IPS-NIHi11 (cell line): Measurements from ENCODE around the gene CLDN17.

ENCODE experiments used
- DNase-seq: peaks from one replicate; pipeline ENCODE4 v3.0.0; 2012; ENCODE audit warnings: mixed read lengths, low spot score

Gene CLDN17, protein sequence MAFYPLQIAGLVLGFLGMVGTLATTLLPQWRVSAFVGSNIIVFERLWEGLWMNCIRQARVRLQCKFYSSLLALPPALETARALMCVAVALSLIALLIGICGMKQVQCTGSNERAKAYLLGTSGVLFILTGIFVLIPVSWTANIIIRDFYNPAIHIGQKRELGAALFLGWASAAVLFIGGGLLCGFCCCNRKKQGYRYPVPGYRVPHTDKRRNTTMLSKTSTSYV

GRCh38 chr21:30166705-30167104 lies at the start of gene CLDN17:
Gene CLDN17, minus strand, starts transcription at chr21:30166805. Its CDS starts 188 bp downstream, at chr21:30166617.
- no peak for DNase-seq

DNA sequence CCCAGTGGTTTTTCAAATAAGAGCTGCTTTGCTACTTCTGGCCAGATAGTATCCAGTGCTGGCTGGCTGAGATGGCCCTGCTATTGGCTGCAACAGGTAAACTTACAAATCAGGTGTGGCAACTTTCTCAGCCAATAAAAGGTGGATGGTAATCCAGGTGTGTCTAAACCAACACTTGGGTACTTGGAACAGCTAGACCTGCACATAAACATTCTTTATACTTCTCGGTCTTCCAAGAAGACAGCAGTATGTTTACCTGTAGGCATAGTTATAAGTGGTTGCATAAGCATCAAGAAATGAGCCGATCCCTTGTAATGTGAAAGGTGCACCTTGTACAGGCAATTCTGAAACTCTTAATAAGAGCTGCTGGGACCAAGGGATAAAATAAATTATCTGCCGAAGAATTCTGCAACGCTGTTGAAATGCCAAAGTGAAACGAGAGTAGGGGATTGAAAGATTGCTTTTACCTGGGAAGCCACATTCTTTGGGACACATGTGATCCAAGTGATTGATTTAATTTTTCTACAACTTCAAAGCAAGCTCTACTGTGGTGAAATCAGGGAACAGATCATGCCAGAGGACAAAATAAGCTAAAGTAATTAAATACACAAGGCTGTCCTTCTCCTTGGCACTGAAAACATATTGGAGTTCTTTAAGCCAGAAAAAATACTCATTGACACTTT lies 49.6 kb upstream of the CLDN17 start, which contains the start of gene CLDN8:
Gene CLDN8, minus strand, starts transcription at position 57 of the 683 bp plus-strand sequence. CDS start 172 bp downstream, outside the sequence.
- no peak for DNase-seq

GRCh38 chr21:30211071-30211470 lies 44.5 kb upstream of the CLDN17 start:
- DNase-seq, result no peak

DNA sequence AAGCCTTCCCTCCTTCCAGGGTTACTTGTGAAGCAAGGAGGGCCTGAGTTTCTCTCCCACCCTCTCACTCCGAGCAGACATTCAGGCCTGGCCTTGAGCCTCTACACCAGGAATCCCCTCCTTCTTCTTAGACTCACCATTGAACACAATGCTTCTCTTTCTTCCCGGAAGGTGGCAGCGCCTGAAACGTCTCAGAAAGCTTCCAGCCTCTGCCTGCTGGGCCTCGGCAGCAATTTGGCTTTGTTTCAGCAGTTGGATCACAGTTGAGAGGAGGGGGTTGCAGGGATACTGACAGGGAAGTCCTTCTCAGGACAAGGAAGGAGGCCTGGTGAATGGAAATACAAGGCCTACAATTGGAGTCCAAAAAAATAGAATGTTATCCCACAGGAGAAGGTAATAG lies 43.0 kb upstream of the CLDN17 start:
- DNase-seq, result peak; percentile 9

- no peak for DNase-seq
Measured at GRCh38 chr21:30207252-30207579, 40.6 kb upstream of the CLDN17 start.

DNA sequence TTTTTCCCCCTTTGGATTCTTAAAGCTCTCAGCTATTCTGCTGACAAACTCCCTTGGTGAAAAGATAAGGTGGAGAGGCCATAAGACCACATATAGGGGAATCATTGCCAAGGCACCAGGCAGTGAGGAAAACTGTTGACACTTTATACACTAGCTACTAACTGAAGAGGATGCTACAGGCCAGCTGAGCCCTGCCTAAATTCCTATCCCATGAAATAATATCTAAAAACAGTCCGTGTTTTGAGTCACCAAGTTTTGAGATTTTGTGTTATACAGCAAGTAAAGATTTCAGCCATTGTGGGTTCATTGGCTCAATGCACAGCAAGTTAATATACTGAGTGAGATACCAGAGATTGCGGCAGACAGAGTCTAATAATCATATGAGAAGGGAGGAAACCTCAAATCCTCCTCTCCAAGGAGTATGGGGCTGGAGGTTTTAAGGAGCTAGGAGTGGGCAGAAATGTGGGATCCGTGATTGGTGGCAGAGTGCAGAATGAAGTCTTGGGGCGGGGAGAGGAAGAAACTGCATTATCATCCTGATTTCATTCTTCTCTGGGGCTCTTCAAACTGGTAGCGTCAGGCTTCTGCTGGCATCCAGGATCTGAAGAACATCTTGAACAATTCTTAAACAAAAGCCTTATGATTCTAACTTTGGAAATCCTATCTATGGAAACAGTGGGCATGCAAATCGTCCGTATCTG lies 40.1 kb upstream of the CLDN17 start:
- DNase-seq, result no peak

GRCh38 chr21:30200000-30200399 lies 33.4 kb upstream of the CLDN17 start:
- DNase-seq, result no peak

DNA sequence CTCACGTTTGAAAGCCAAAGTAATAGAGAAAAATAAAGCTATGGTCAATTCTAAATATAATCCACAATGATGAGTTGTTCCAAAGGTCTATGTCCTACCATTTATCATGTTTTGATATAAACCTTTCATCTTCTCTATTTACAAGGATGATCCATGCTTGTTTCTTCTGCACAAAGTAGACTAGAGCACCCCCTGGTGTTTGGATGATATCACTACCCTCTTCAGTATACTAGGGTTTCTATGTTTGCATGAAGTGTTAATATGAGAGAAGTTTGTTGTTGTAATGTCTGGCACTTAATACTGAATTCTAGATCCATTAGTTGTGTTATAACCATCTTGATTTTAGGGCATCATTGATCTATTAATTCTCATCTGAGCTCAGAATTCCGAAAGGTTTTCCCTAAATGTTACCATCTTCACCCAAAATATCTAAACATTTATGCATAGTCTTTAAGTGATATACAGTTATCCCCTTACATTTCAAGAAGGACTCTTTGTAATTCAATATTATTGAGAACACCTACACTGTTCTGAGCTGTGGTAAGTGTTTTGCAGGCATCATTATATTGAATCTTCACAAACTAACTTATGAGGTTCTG lies 28.2 kb upstream of the CLDN17 start:
- DNase-seq, result peak; percentile 24

DNA sequence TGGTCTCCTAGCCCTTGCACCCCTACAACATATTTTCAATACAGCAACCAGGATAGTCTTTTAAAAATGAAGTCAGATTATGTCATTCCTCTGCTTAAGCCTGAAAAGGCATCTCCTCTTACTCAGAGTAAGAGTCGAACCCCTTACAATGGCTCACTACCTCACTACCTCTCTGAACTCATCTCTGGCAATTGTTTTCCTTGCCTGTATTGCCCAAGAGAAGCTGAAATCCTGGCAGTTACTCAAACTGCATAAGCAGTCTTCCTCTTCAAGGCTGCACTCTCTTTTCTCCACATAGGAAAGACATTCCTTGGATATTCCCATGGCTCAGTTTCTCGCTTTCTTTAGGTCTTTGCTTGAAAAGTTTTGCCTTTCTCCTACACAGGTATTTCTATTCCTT lies 26.6 kb upstream of the CLDN17 start:
- no peak for DNase-seq

GRCh38 chr21:30190554-30190953 lies 23.9 kb upstream of the CLDN17 start:
- no peak for DNase-seq

DNA sequence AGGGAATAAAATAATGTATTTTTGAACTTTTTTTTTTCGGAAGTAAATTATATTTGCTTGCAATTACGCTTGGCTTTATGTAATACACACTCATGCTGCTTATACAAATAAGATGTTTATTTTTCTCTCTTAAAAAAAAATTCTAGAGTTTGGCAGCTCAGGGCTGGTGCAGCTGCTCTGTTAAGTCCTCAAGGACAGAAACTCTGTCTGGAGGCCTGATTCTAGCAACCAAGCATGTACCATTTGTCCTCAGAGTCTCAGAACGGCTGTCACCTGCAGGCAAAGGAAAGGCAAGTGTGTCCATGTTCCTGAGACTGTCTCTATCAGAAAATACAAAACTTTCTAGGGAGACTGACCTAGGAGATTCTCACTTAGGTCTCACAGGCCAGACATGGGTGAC lies 23.2 kb upstream of the CLDN17 start:
- no peak for DNase-seq

DNA sequence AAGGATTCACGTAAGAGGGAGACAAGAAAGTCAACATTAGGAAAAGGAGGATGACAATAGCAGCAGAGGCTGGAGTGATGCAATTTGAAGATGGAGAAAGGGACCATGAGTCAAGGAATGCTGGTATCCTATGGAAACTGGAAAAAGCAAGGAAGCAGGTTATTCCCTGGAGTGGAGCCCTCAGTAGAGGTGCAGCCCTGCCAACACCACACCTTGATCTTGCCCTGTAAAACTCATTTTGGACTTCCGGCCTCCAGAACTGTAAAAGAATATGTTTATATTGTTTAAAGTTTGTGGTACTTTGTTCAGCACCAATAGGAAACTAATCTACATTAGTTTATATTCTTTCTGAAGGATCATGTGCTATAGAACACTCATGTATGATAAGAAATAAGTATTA lies 19.6 kb upstream of the CLDN17 start:
- no peak for DNase-seq

DNA sequence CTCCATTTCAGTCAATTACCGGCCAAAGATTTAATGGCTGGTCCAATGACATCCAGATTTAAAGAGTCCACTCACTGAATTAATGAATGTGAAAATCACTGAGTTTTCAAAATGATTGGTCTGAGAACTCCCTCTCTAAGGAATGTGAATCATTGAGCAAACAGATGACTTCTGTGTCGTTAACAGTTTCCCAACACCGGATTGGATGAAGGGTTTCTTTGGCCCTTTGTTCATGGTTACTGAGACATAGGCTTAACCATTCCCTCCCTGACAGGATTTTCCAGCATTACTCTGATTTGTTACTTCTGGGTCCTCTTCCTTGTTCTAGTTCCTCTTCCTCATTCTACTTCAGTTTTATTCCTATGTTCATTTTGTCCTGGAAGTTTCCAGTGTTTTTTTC lies 1.5 kb upstream of the CLDN17 start:
- DNase-seq, result no peak

DNA sequence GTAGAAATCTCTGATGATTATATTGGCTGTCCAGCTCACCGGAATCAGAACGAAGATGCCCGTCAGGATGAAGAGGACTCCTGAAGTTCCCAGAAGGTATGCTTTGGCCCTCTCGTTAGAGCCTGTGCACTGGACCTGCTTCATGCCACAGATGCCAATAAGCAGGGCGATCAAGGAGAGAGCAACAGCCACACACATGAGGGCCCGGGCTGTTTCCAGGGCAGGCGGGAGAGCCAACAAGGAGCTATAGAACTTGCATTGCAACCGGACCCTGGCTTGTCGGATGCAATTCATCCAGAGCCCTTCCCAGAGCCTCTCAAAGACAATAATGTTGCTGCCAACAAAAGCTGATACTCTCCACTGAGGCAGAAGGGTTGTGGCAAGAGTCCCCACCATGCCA lies 434 bp downstream of the CLDN17 start:
- no peak for DNase-seq

GRCh38 chr21:30164796-30165195 lies 1.8 kb downstream of the CLDN17 start:
- no peak for DNase-seq

GRCh38 chr21:30153697-30154340 lies 12.8 kb downstream of the CLDN17 start:
- no peak for DNase-seq

DNA sequence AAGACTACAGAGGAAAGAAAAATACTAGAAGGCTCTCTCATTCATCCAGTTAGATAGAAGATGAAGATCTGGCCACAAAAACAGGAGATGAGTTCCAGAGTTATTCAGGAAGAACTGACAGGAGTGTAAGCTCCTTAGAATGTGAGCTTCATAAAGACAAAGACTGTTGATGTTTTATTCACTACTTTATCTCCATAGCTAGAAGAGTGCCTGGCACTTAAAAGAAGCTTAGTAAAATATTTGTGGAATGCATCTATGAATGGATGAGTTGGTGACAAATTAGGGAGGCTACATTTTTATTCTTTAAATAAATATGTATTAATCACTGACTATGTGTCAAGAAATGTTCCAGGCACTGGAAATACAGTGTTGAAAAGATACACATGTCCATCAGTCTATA lies 13.8 kb downstream of the CLDN17 start:
- no peak for DNase-seq

DNA sequence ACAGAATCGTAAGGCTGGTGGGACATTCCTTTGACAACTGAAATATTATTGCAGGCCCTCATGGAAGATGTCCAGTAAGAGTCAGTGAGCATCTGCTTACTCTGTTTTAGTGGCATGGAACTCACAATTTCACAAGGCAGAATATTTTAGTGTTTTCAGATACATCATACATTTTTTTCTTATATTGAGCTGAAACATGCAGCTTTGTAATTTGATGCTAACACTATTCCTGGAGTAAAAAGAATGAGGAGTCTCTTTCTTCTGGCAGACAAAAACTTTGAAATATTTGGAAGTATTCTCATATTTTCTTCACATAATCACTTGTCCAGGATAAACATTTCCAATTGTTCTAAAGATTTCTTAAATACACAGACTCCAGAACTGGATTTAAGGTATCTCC lies 17.7 kb downstream of the CLDN17 start:
- DNase-seq, result no peak

GRCh38 chr21:30146558-30147282 lies 19.9 kb downstream of the CLDN17 start:
- DNase-seq, result no peak

- no peak for DNase-seq
Measured at GRCh38 chr21:30138483-30138882, 28.1 kb downstream of the CLDN17 start.

DNA sequence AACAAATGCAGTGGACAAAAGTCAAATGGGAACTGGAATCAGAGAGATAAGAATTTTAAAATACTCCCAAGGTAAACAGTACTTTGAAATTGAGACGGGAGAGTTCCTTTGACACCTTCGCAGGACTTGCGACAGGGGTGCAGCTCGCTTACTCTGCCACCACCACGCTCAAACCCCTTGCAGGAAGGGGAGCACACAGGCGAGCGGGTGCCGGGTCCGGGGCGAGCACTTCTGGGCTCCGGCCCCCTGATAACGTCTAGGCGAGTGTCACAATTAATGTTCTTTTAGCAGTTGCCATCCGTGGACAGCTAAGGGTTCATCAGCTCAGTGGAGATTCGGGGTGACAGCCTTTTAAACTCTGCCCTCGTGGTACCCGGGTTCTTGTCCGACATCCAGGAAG lies 37.4 kb downstream of the CLDN17 start:
- no peak for DNase-seq

DNA sequence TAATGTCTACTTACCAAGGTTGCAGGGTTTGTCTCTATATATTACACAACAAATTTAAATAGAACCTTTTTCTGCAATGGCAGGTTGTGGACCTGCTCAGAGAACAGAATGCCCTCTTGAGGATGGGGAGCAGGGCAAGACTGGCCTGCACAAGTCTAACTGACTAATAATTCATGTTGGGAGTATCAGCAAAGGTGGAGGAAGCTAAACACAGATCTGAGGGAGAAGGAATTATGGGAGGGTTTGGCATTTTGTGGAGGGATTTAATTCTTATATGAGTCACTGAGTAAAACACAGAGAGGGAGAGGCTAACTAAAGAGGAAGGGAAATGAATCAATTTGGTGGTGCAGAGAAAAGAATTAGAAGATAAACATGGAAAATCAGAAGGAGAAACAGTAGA lies 40.0 kb downstream of the CLDN17 start:
- no peak for DNase-seq
